GM12878 (cell line): Measurements from ENCODE around the gene SUSD2. TPM values are rescaled to one million over a fixed set of nuclear protein-coding genes. Genes with fewer than 3 reads are reported as not detected.

Source experiments
- ATAC-seq: fragments of 200-7000 bp; cut with Tn5 transposase; 3 replicates; pipeline ENCODE4 v1.9.1; 2020; ENCODE audit warnings: mild to moderate bottlenecking, moderate library complexity
- BruUV-seq: library from RNA; stranded (reverse); fragments of 400-500 nt; replicated peaks from 2 replicates; lab custom pipeline; 2021; lab: Mats Ljungman, UMichigan
- CTCF ChIA-PET: fragments of 300-600 bp; sonication (Branson Sonifier 250); formaldehyde crosslinking; extraction: SDS; loops from one replicate; lab custom pipeline; 2021; ENCODE audit warnings: inconsistent platforms; lab: Yijun Ruan, JAX
- POLR2A ChIA-PET: fragments of 350-600 bp; formaldehyde crosslinking; extraction: SDS; loops from one replicate; lab custom pipeline; 2021; ENCODE audit warnings: inconsistent platforms; lab: Charles Lee
- RAD21 ChIA-PET: fragments of 300-600 bp; sonication (Branson Sonifier 250); formaldehyde crosslinking; loops from one replicate; lab custom pipeline; 2023; ENCODE audit warnings: antibody characterized with exemption; ENCODE audit not compliant: unreplicated experiment; lab: Charles Lee
- SMC1A ChIA-PET: fragments of 300-600 bp; sonication (Branson Sonifier 250); formaldehyde crosslinking; loops from one replicate; lab custom pipeline; 2023; ENCODE audit not compliant: unreplicated experiment, uncharacterized antibody; lab: Charles Lee
- DNase-seq: peaks from one replicate; pipeline ENCODE4 v3.0.0-alpha.2; 2011; ENCODE audit warnings: low read depth, low spot score
- FAIRE-seq: peaks from 3 replicates; lab custom pipeline; 2011; peaks lifted over from hg19 to GRCh38; lab: Jason Lieb, UNC
- H2AFZ ChIP-seq: 2 replicates; pipeline ENCODE4 v1.6.0; 2011; ENCODE audit warnings: low read depth, low read length, control low read depth; ENCODE audit not compliant: control insufficient read depth
- H3K27ac ChIP-seq: 2 replicates; pipeline ENCODE4 v1.5.1; 2011; ENCODE audit warnings: control low read depth; ENCODE audit not compliant: control insufficient read depth, insufficient read depth
- H3K27me3 ChIP-seq, 2 experiments: replicated peaks in 1 of 2; 2 replicates each; pipeline versions ENCODE4 v1.6.0 to v1.6.1; 2011; ENCODE audit warnings: low read length in 1 of 2; ENCODE audit not compliant: control insufficient read depth in 2 of 2, insufficient read depth in 2 of 2
- H3K36me3 ChIP-seq, 2 experiments: 2 replicates each; pipeline ENCODE4 v1.5.1; 2011; ENCODE audit warnings: low read length in 1 of 2; ENCODE audit not compliant: control insufficient read depth in 2 of 2, insufficient read depth in 2 of 2
- H3K4me1 ChIP-seq: 2 replicates; pipeline ENCODE4 v1.6.1; 2011; ENCODE audit warnings: mild to moderate bottlenecking, low read length, moderate library complexity, mixed read lengths; ENCODE audit not compliant: control insufficient read depth, insufficient read depth
- H3K4me2 ChIP-seq: 2 replicates; pipeline ENCODE4 v1.6.0; 2011; ENCODE audit warnings: control low read depth; ENCODE audit not compliant: control insufficient read depth, insufficient read depth
- H3K4me3 ChIP-seq: fragments of 200-600 bp; sonication (generic); 2 replicates; pipeline ENCODE4 v1.5.1; 2016
- H3K79me2 ChIP-seq: 2 replicates; pipeline ENCODE4 v1.6.0; 2011; ENCODE audit warnings: low read length; ENCODE audit not compliant: control insufficient read depth, insufficient read depth
- H3K9ac ChIP-seq: 2 replicates; pipeline ENCODE4 v1.8.0; 2011; ENCODE audit warnings: low read length, control low read depth, mixed read lengths; ENCODE audit not compliant: control insufficient read depth, insufficient read depth
- H3K9me3 ChIP-seq: replicated peaks from 3 replicates; pipeline ENCODE4 v1.5.1; 2011; ENCODE audit warnings: mild to moderate bottlenecking, low read length; ENCODE audit not compliant: control insufficient read depth, insufficient read depth
- H4K20me1 ChIP-seq: 2 replicates; pipeline ENCODE4 v1.6.0; 2011; ENCODE audit not compliant: control insufficient read depth, insufficient read depth
- ATF7 ChIP-seq: fragments of 450-650 bp; IDR thresholded peaks from 2 replicates; pipeline ENCODE4 v1.6.1; 2016; ENCODE audit warnings: low read depth, mild to moderate bottlenecking
- DPF2 ChIP-seq: fragments of 450-650 bp; IDR thresholded peaks from 2 replicates; pipeline ENCODE4 v1.6.1; 2017; ENCODE audit warnings: mild to moderate bottlenecking
- ESRRA ChIP-seq: IDR thresholded peaks from 2 replicates; pipeline ENCODE4 v1.6.1; 2012; ENCODE audit warnings: mild to moderate bottlenecking, low read length, improper control_type of control experiment
- HDAC6 ChIP-seq: fragments of 200-600 bp; sonication (generic); IDR thresholded peaks from one replicate; pipeline ENCODE4 v1.8.0; 2017; ENCODE audit warnings: antibody characterized with exemption; ENCODE audit not compliant: unreplicated experiment
- MEF2A ChIP-seq: IDR thresholded peaks from 2 replicates; pipeline ENCODE4 v1.6.1; 2011; ENCODE audit warnings: low read depth, mild to moderate bottlenecking, low read length, moderate library complexity; ENCODE audit not compliant: insufficient read depth
- NBN ChIP-seq: fragments of 450-650 bp; IDR thresholded peaks from 2 replicates; pipeline ENCODE4 v1.6.1; 2016
- SMAD1 ChIP-seq: fragments of 450-650 bp; IDR thresholded peaks from 2 replicates; pipeline ENCODE4 v1.6.1; 2018; ENCODE audit warnings: mild to moderate bottlenecking, low read depth; ENCODE audit not compliant: partially characterized antibody
- SREBF2 ChIP-seq: IDR thresholded peaks from 2 replicates; pipeline ENCODE4 v1.6.1; 2012; ENCODE audit warnings: mild to moderate bottlenecking, low read length
- ZNF217 ChIP-seq: fragments of 450-650 bp; IDR thresholded peaks from 2 replicates; pipeline ENCODE4 v1.6.1; 2017; ENCODE audit warnings: antibody characterized with exemption, mild to moderate bottlenecking
- ZNF274 ChIP-seq: IDR thresholded peaks from one replicate; pipeline ENCODE4 v1.8.0; 2011; ENCODE audit not compliant: insufficient read length, insufficient read depth
- WGBS: methylation state at CpG from one replicate; pipeline ENCODE4 v1.1.6; 2016; ENCODE audit warnings: low lambda C conversion rate; ENCODE audit not compliant: insufficient replicate concordance, insufficient coverage; ENCODE audit errors: missing lambda C conversion rate; 5-methylcytosine and 5-hydroxymethylcytosine counted together
- in situ Hi-C: fragments of 300-500 bp; cut with MboI; formaldehyde crosslinking; loops from 9 replicates; pipeline ENCODE4 v1.14.3; 2018; ENCODE audit warnings: mixed read lengths
- intact Hi-C: fragments of 100-400 bp; cut with micrococcal nuclease; formaldehyde crosslinking; loops from one replicate; pipeline ENCODE4 v1.14.2; 2022; ENCODE audit not compliant: unreplicated experiment
- polyA plus RNA-seq, 11 experiments: library from polyadenylated mRNA; depleted of rRNA in 4 of 11; unstranded in 6 of 11; stranded (reverse) in 5 of 11; fragments of >200 nt; fragmentation: Nextera tagmentation in 4 of 11; fragmentation: Illumina TruSeq in 1 of 11; extraction: Ambion mirVana in 4 of 11; extraction: Trizol in 1 of 11; gene quantifications; 1 replicate in 1 of 11; 2 replicates in 10 of 11; pipeline versions ENCODE4 v1.2.1 to v1.2.3, GENCODE V29; 2011 to 2016; ENCODE audit warnings: inconsistent platforms in 2 of 11, missing spikeins in 2 of 11, low read depth in 1 of 11
- total RNA-seq, 4 experiments: library from RNA; depleted of rRNA in 3 of 4; stranded (reverse); fragments of >200 nt in 3 of 4; fragmentation: Illumina TruSeq in 1 of 4; extraction: Trizol in 1 of 4; gene quantifications; 2 replicates each; pipeline versions ENCODE4 v1.2.1 to v1.2.3, GENCODE V29; 2013 to 2021

The SUSD2 gene
- total and polyA plus RNA-seq, 10 of the 15 experiments (the other 5 are each of a cell fraction or from before 2014, with no cell fraction given) = 0.04 to 0.31 (median 0.11) TPM; not detected in 5

- H3K4me1 ChIP-seq = peaks cover 38% of the 10 kb centered on the region
- 91% methylated on average over 3 of the region's 3 CpGs for WGBS
- H3K4me2 ChIP-seq = no peak overlapping the region
- FAIRE-seq (no peak), ATAC-seq (no peak), DNase-seq (no peak)
- no TSS peak for BruUV-seq
- in situ Hi-C loops = no loop called here
- no peaks in the 10 kb centered on the region for H3K27me3 ChIP-seq
- ChIA-PET CTCF (interaction anchor here (0.8 to 1.2 kb wide), 2 partner anchors 11 to 32 kb away, joined by 4 read pairs; no protein-coding TSS in a partner anchor), POLR2A (no interaction called here), RAD21 (no interaction called here), SMC1A (no interaction called here)
- H3K79me2 ChIP-seq = no peaks in the 10 kb centered on the region
- intact Hi-C loops = no loop called here
- H3K27ac ChIP-seq = no peak overlapping the region
- H3K36me3 ChIP-seq = peaks cover 8 to 15% of the 10 kb centered on the region in 2 experiments; a peak in 3 of 4 replicates
- H2AFZ ChIP-seq = no peak overlapping the region
- TF ChIP-seq ESRRA (no peak), DPF2 (no peak), HDAC6 (no peak), SMAD1 (no peak), ATF7 (no peak), ZNF217 (no peak), NBN (no peak), MEF2A (no peak), ZNF274 (no peak), SREBF2 (no peak)
- no peaks in the 10 kb centered on the region for H3K9me3 ChIP-seq
- H3K9ac ChIP-seq = no peak overlapping the region
- H3K4me3 ChIP-seq = no peak overlapping the region
- no peaks in the 10 kb centered on the region for H4K20me1 ChIP-seq
These were observed 38.5 kb upstream of the SUSD2 start for GRCh38 chr22:24142831-24143230.
